Measurements from ENCODE around the gene NUP85.

NUP85 gene

GRCh38 chr17:75263055-75263454, 57.6 kb downstream of the NUP85 start:
- Histone ChIP-seq H3K4me3 (no peak overlapping the region), H3K27ac (no peak overlapping the region)
- TF ChIP-seq CTCF (IDR thresholded peaks at IDR 0.05), result no peak
- no peak for DNase-seq (ENCODE audit: low spot score)

DNA sequence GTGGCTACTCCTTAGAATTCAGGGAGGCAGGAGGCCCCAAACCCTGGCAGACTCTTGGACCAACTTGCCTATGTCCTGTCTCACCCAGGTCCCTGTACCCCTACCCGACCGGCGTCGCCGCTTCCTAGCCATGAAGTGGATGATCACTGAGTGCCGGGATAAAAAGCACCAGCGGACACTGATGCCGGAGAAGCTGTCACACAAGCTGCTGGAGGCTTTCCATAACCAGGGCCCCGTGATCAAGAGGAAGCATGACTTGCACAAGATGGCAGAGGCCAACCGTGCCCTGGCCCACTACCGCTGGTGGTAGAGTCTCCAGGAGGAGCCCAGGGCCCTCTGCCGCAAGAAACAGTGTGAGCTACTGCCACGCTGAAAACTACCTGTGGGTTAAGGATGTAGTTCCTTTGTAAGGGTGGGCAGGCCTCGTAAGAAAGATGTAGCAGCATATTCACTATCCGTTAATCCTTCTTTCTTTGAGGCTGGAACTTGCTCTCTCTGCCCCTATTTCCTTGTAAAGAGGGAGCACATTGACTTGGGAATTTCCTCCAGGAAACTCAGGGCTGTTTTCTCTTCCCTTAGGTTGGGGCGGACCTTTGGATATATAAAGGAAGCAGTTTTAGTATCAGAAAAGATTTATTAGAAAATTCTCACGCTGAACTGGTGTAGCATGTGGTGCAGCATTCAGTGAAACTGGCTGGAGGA, 60.3 kb downstream of the NUP85 start:
- no peak overlapping the region for H3K27ac ChIP-seq
- no peak overlapping the region for H3K4me3 ChIP-seq
- no peak for DNase-seq (ENCODE audit: low spot score)
- no peak for TF ChIP-seq CTCF (IDR thresholded peaks at IDR 0.05)

GRCh38 chr17:75266316-75267152, 61.1 kb downstream of the NUP85 start:
- DNase-seq (ENCODE audit: low spot score), result no peak
- Histone ChIP-seq H3K27ac (no peak overlapping the region), H3K4me3 (no peak overlapping the region)
- TF ChIP-seq CTCF (IDR thresholded peaks at IDR 0.05), result no peak

DNA sequence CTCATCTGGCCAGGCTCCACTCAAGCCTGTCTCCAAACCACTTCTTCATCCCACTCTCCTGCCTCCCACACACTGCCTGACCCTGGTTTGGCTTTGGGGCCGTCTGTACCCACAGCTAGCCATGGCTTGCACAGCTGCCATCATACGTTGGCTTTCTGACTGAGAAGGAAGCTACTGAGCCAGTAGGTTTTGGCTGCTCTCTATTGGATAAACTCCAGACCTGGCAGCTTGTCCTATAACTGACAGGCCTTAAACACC, 61.6 kb downstream of the NUP85 start:
- DNase-seq (ENCODE audit: low spot score), result no peak
- H3K27ac ChIP-seq, result no peak overlapping the region
- TF ChIP-seq CTCF (IDR thresholded peaks at IDR 0.05), result no peak

DNA sequence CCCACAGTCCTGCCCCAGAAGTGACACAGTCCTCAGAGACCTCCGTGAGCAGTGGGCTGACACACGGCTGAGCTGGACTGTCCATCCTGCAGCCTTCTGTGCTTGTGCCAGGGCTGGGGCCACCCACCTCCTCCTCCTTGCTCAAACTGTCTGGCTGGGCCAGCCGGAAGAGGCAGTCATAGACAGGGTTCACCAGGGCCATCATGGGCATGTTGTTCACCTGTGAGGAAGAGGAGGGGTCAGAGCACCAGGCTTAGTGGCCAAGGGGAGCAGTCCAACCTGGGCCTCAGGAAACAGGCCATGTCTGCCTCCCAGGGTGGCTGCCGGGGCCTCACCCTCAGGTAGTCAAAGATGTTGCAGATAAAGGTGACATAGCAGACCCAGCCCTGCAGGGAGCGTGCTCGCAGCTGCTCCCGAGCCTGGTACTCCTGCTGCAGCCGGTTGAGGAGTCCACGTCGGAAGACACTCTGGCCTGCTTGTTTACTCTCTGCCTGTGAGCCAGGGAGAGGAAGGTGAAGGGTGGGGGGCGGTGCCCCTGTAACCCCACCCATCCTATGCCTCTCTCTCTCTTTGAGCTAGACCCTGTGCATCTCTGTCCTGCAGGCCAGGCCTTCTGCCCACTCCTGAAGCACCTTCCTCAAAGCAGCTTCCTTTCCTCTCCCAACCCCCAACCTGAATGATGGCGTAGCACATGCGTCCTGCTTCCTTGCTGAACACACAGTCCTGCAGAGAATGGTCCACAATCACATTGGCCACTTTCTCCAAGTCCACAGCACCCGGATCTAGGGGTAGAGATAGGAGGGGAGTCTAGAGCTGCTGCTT, 62.1 kb downstream of the NUP85 start:
- TF ChIP-seq CTCF (IDR thresholded peaks at IDR 0.05), result no peak
- no peak for DNase-seq (ENCODE audit: low spot score)
- no peak overlapping the region for H3K27ac ChIP-seq
- no peak overlapping the region for H3K4me3 ChIP-seq

More for the DNA sequence above, 61.6 kb downstream of the NUP85 start:
- H3K4me3 ChIP-seq, result no peak overlapping the region

- TF ChIP-seq CTCF (IDR thresholded peaks at IDR 0.05), result no peak
- DNase-seq (ENCODE audit: low spot score), result no peak
- Histone ChIP-seq H3K4me3 (peak overlapping the region; percentile 82), H3K27ac (peak overlapping the region; percentile 92 to 97)
These were observed 64.4 kb downstream of the NUP85 start for GRCh38 chr17:75269844-75270217.

All from coronary artery (tissue), 2 donors.